Gastroesophageal sphincter (tissue), 3 donors: Measurements from ENCODE around the gene HAT1.

Experiments
- EP300 ChIP-seq: sonication (generic); formaldehyde crosslinking; IDR thresholded peaks from one replicate; pipeline ENCODE4 v1.6.1; 2017; ENCODE audit warnings: antibody characterized with exemption, mild to moderate bottlenecking
- POLR2A ChIP-seq, 2 donors: fragments of 450-650 bp; IDR thresholded peaks; one replicate each; pipeline ENCODE4 v1.6.1; 2017; ENCODE audit warnings: antibody characterized with exemption in 2 of 2, mild to moderate bottlenecking in 2 of 2, moderate library complexity in 1 of 2
- POLR2AphosphoS5 ChIP-seq: sonication (generic); formaldehyde crosslinking; IDR thresholded peaks from one replicate; pipeline ENCODE4 v1.6.1; 2017; ENCODE audit warnings: antibody characterized with exemption
- TF ChIP-seq, protein P1 (sequence below), 4 experiments: fragments of 200-600 bp in 2 of 4; fragments of 450-650 bp in 2 of 4; sonication (generic) in 1 of 4; IDR thresholded peaks; one replicate each; pipeline ENCODE4 v1.5.1; 2017 to 2019; ENCODE audit warnings: antibody characterized with exemption in 4 of 4, mild to moderate bottlenecking in 2 of 4, moderate library complexity in 2 of 4

DNA sequence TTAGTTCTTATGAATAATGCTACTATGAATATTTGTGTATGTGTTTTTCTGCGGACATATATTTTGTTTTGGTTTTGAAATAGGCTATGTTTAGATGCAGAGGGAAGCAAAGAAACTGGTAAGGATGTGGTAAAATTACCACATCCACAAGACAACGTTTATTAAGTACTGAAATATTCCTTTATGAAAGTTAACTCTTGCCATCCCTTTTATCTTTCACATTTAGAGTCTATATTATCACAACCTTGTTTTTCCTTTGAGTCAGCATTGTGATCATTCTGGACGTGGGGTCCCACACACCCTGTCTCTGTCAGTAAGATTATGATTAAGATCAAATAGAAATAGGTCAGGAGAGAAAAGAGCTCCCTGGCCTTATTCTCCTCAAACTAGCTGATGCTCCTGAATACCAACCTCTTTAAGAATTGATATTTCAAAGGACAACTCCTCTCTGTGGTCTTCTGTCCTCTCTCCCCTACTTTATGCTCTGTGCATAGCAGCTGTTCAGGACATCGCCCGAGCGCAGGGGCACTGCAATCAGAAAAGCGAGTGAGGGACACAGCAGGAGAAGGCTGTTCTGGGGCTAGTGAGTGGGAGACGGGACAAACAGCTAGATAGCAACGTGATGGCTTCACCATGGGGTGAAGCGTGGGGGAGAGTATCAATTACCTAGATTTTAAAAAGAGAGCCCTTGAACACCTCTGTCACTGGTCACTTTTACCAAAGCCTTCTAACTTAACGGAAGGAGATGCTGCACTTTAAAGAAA, 89.7 kb downstream of the HAT1 start:
- TF ChIP-seq POLR2A (IDR thresholded peaks at IDR 0.05) (no peak), POLR2AphosphoS5 (no peak), EP300 (no peak)
- TF ChIP-seq, protein P1, sequence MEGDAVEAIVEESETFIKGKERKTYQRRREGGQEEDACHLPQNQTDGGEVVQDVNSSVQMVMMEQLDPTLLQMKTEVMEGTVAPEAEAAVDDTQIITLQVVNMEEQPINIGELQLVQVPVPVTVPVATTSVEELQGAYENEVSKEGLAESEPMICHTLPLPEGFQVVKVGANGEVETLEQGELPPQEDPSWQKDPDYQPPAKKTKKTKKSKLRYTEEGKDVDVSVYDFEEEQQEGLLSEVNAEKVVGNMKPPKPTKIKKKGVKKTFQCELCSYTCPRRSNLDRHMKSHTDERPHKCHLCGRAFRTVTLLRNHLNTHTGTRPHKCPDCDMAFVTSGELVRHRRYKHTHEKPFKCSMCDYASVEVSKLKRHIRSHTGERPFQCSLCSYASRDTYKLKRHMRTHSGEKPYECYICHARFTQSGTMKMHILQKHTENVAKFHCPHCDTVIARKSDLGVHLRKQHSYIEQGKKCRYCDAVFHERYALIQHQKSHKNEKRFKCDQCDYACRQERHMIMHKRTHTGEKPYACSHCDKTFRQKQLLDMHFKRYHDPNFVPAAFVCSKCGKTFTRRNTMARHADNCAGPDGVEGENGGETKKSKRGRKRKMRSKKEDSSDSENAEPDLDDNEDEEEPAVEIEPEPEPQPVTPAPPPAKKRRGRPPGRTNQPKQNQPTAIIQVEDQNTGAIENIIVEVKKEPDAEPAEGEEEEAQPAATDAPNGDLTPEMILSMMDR (IDR thresholded peaks at IDR 0.05) = no peak
